Vagina (tissue), 2 donors: ENCODE data around the gene BRD3OS.

Source experiments
- CTCF ChIP-seq, 3 experiments: fragments of 450-650 bp in 2 of 3; fragments of 200-600 bp in 1 of 3; sonication (generic) in 1 of 3; IDR thresholded peaks; one replicate each; pipeline ENCODE4 v1.5.1; 2017 to 2019; ENCODE audit warnings: antibody characterized with exemption in 3 of 3, mild to moderate bottlenecking in 2 of 3, moderate library complexity in 2 of 3
- POLR2A ChIP-seq, 2 donors: fragments of 450-650 bp; IDR thresholded peaks; one replicate each; pipeline ENCODE4 v1.6.1; 2017; ENCODE audit warnings: antibody characterized with exemption in 2 of 2, mild to moderate bottlenecking in 2 of 2, moderate library complexity in 2 of 2
- POLR2AphosphoS5 ChIP-seq, 2 donors: sonication (generic); formaldehyde crosslinking; IDR thresholded peaks; one replicate each; pipeline ENCODE4 v1.9.0; 2017; ENCODE audit warnings: antibody characterized with exemption in 2 of 2, mild to moderate bottlenecking in 2 of 2, low read depth in 1 of 2; ENCODE audit not compliant: insufficient read depth in 1 of 2

GRCh38 chr9:134028076-134028475 is 2.8 kb downstream of the BRD3OS start:
- TF ChIP-seq POLR2A (IDR thresholded peaks at IDR 0.05): no peak
- no peak for TF ChIP-seq CTCF (IDR thresholded peaks at IDR 0.05)
- no peak for TF ChIP-seq POLR2AphosphoS5 (IDR thresholded peaks at IDR 0.05; ENCODE audit: insufficient read depth in 1 of 2, low read depth in 1 of 2)
